Measurements from ENCODE around the gene CTRB1.

CTRB1 gene

DNA sequence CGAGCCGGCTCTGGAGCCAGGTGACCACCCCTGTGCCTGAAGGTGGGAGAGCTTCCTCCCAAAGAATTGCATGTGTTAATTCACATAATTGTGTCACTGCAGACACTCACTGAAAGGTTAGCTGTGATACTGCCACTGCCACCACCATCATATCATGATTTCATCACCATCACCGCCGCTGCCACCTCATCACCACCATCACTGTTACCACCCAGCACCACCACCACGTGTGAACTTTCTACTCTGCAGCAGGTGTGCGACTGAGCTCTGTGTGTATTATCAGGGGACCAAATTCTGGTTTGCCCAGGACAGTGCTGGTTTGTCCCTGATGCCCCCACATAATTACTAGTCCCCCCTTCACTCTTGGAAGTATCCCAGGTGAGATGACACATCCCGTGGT is 17.4 kb downstream of the CTRB1 start:
- Histone ChIP-seq H3K27ac (ENCODE audit: low read depth, low read length, poor library complexity, severe bottlenecking) (no peak overlapping the region), H3K79me2 (ENCODE audit: insufficient read depth, low read length) (no peaks in the 10 kb centered on the region), H2AFZ (ENCODE audit: low read length) (no peak overlapping the region), H3K9me2 (ENCODE audit: low read depth, low read length) (no peaks in the 10 kb centered on the region), H3K4me2 (ENCODE audit: low read length) (no peak overlapping the region), H3K9me3 (ENCODE audit: low read length) (no peaks in the 10 kb centered on the region), H3K27me3 (ENCODE audit: insufficient read depth, low read length) (0 out of 2 replicates have a peak, but pooled peaks cover 7% of the 10 kb centered on the region), H3K9ac (ENCODE audit: low read length) (no peak overlapping the region), H3K36me3 (ENCODE audit: insufficient read depth, low read length) (no peaks in the 10 kb centered on the region), H3F3A (ENCODE audit: insufficient read depth, low read length) (no peaks in the 10 kb centered on the region), H3K4me1 (ENCODE audit: insufficient read depth, low read length, severe bottlenecking) (no peaks in the 10 kb centered on the region), H3K4me3 (ENCODE audit: low read depth, low read length, poor library complexity, severe bottlenecking) (no peak overlapping the region), H4K20me1 (ENCODE audit: insufficient read depth, low read length) (no peaks in the 10 kb centered on the region)
- TF ChIP-seq, protein P1, sequence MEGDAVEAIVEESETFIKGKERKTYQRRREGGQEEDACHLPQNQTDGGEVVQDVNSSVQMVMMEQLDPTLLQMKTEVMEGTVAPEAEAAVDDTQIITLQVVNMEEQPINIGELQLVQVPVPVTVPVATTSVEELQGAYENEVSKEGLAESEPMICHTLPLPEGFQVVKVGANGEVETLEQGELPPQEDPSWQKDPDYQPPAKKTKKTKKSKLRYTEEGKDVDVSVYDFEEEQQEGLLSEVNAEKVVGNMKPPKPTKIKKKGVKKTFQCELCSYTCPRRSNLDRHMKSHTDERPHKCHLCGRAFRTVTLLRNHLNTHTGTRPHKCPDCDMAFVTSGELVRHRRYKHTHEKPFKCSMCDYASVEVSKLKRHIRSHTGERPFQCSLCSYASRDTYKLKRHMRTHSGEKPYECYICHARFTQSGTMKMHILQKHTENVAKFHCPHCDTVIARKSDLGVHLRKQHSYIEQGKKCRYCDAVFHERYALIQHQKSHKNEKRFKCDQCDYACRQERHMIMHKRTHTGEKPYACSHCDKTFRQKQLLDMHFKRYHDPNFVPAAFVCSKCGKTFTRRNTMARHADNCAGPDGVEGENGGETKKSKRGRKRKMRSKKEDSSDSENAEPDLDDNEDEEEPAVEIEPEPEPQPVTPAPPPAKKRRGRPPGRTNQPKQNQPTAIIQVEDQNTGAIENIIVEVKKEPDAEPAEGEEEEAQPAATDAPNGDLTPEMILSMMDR (IDR thresholded peaks at IDR 0.05; ENCODE audit: low read length) = no peak
- no peak for TF ChIP-seq EZH2 (IDR thresholded peaks at IDR 0.05; ENCODE audit: borderline replicate concordance, low read length)

DNA sequence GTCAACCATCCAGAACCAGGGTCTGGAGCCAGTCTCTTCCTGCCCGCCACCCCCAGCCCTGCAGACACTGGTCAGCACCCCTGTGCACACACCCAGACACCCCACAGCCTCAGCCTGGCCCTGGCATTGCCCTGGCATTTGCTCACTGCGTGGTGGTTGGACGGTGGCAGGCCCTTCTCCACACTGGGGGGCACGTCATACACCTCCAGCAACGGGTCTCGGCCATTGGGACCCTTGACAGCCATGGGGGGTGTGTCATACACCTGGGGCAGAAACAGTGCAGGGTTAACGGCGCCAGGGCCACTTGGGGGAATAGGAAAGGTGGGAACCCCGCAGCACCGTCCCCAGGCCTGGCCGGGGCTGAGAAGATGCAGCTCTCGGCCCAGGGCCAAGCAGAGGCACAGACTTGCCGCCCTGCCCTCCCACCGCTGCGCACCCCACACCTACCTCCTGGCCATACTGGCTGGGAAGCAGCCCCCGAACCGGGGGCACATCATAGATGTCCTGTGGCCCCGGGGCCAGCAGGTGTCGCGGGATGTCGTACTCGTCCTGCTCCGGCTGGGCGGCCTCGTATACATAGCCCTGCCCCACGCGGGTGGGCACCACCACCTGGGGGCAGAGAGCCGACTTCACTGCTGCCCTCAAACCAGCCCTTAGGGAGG is 18.1 kb downstream of the CTRB1 start:
- Histone ChIP-seq H3K27ac (ENCODE audit: low read depth, low read length, poor library complexity, severe bottlenecking) (no peak overlapping the region), H3K4me2 (ENCODE audit: low read length) (no peak overlapping the region), H3K36me3 (ENCODE audit: insufficient read depth, low read length) (no peaks in the 10 kb centered on the region), H2AFZ (ENCODE audit: low read length) (no peak overlapping the region), H3K79me2 (ENCODE audit: insufficient read depth, low read length) (no peaks in the 10 kb centered on the region), H3K9me3 (ENCODE audit: low read length) (no peaks in the 10 kb centered on the region), H3K9ac (ENCODE audit: low read length) (no peak overlapping the region), H3K4me3 (ENCODE audit: low read depth, low read length, poor library complexity, severe bottlenecking) (no peak overlapping the region), H3K27me3 (ENCODE audit: insufficient read depth, low read length) (0 out of 2 replicates have a peak, but pooled peaks cover 7% of the 10 kb centered on the region), H3K9me2 (ENCODE audit: low read depth, low read length) (no peaks in the 10 kb centered on the region), H3F3A (ENCODE audit: insufficient read depth, low read length) (no peaks in the 10 kb centered on the region), H4K20me1 (ENCODE audit: insufficient read depth, low read length) (no peaks in the 10 kb centered on the region), H3K4me1 (ENCODE audit: insufficient read depth, low read length, severe bottlenecking) (no peaks in the 10 kb centered on the region)
- no peak for TF ChIP-seq EZH2 (IDR thresholded peaks at IDR 0.05; ENCODE audit: borderline replicate concordance, low read length)

DNA sequence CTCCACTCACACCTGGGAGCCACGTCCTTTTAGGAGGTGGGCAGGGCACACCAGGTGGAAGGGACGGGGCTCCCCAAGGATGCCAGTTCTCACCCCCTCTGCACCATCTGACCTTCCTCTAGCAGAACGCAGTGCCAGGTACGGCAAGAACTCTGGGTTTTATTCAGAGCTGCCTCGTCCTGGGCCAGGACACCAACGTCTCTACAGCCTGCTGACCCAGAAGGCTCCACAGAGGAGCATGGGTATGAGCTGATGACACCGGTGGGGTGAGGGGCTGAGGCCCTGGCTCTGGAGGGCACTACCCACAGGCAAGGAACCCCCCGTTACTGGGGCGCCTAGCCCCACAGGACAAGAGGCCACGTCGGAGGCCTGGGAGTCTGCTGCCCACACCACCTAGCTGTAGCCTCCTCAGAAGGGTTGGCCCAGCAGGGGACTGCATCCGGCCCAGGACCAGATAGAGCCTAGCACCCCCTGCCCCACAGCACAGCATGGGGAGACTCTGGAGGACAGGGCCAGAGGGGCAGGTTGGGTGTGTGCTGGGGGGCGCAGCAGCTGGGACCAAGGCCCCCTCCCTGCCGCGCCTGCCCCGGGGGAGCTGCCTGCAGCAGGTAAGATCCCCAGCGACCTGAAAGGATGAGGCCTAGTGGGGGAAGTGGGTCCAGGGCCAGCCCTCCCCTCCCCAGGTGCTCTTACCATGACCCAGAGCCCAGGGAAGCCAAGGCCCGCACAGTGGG is 18.8 kb downstream of the CTRB1 start:
- Histone ChIP-seq H3K36me3 (ENCODE audit: insufficient read depth, low read length) (no peaks in the 10 kb centered on the region), H3K27ac (ENCODE audit: low read depth, low read length, poor library complexity, severe bottlenecking) (no peak overlapping the region), H3K79me2 (ENCODE audit: insufficient read depth, low read length) (no peaks in the 10 kb centered on the region)

More for the DNA sequence above, 18.8 kb downstream of the CTRB1 start:
- 0 out of 2 replicates have a peak, but pooled peaks cover 7% of the 10 kb centered on the region for H3K27me3 ChIP-seq (ENCODE audit: insufficient read depth, low read length)
- H3K9me2 ChIP-seq (ENCODE audit: low read depth, low read length) = no peaks in the 10 kb centered on the region
- H3F3A ChIP-seq (ENCODE audit: insufficient read depth, low read length) = no peaks in the 10 kb centered on the region
- H4K20me1 ChIP-seq (ENCODE audit: insufficient read depth, low read length) = no peaks in the 10 kb centered on the region
- no peaks in the 10 kb centered on the region for H3K4me1 ChIP-seq (ENCODE audit: insufficient read depth, low read length, severe bottlenecking)
- no peak overlapping the region for H3K9ac ChIP-seq (ENCODE audit: low read length)
- no peak overlapping the region for H3K4me3 ChIP-seq (ENCODE audit: low read depth, low read length, poor library complexity, severe bottlenecking)
- no peak overlapping the region for H2AFZ ChIP-seq (ENCODE audit: low read length)
- H3K9me3 ChIP-seq (ENCODE audit: low read length) = no peaks in the 10 kb centered on the region
- TF ChIP-seq, protein P1 (IDR thresholded peaks at IDR 0.05; ENCODE audit: low read length) = no peak
- TF ChIP-seq EZH2 (IDR thresholded peaks at IDR 0.05; ENCODE audit: borderline replicate concordance, low read length) = no peak
- no peak overlapping the region for H3K4me2 ChIP-seq (ENCODE audit: low read length)
